ENCODE measurements around the gene SMIM12.

Gene SMIM12

DNA sequence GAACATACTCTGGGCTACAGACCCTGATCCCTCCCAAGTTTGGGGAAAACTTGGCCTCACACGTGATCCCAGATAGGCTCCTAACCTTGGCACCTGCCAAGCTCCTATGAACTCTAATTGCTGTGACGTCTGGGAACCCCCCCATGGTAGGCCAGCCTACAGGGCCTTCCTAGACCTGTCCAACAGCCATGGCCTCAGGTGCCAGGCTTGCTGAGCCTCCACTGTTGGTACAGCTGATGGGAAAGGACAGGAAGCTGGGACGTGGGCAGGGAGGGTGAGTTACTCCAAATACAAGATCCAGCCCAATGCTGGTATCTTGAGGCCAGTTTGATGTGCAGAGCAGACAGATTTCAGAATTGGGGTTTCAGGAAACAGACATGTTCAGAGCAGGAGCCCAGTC lies 19.1 kb downstream of the SMIM12 start:
- Histone ChIP-seq H4K20me1 (ENCODE audit: insufficient read depth, low read length) (no peaks in the 10 kb centered on the region), H3K79me2 (ENCODE audit: insufficient read depth, low read length) (no peaks in the 10 kb centered on the region), H2AFZ (ENCODE audit: low read length) (no peak overlapping the region), H3K27ac (ENCODE audit: low read depth, low read length, poor library complexity, severe bottlenecking) (no peak overlapping the region), H3F3A (ENCODE audit: insufficient read depth, low read length) (no peaks in the 10 kb centered on the region), H3K27me3 (ENCODE audit: insufficient read depth, low read length) (no peaks in the 10 kb centered on the region), H3K9me2 (ENCODE audit: low read depth, low read length) (no peaks in the 10 kb centered on the region), H3K4me3 (ENCODE audit: low read depth, low read length, poor library complexity, severe bottlenecking) (no peak overlapping the region), H3K36me3 (ENCODE audit: insufficient read depth, low read length) (no peaks in the 10 kb centered on the region), H3K9me3 (ENCODE audit: low read length) (no peaks in the 10 kb centered on the region), H3K4me2 (ENCODE audit: low read length) (no peak overlapping the region), H3K9ac (ENCODE audit: low read length) (no peak overlapping the region), H3K4me1 (ENCODE audit: insufficient read depth, low read length, severe bottlenecking) (no peaks in the 10 kb centered on the region)
- TF ChIP-seq EZH2 (IDR thresholded peaks at IDR 0.05; ENCODE audit: borderline replicate concordance, low read length): no peak

GRCh38 chr1:34839526-34840305 lies 19.8 kb downstream of the SMIM12 start:
- Histone ChIP-seq H3K79me2 (ENCODE audit: insufficient read depth, low read length) (no peaks in the 10 kb centered on the region), H3K4me3 (ENCODE audit: low read depth, low read length, poor library complexity, severe bottlenecking) (no peak overlapping the region), H3K9me3 (ENCODE audit: low read length) (no peaks in the 10 kb centered on the region), H3K4me2 (ENCODE audit: low read length) (no peak overlapping the region), H3K27me3 (ENCODE audit: insufficient read depth, low read length) (no peaks in the 10 kb centered on the region), H3F3A (ENCODE audit: insufficient read depth, low read length) (no peaks in the 10 kb centered on the region), H2AFZ (ENCODE audit: low read length) (no peak overlapping the region), H3K27ac (ENCODE audit: low read depth, low read length, poor library complexity, severe bottlenecking) (no peak overlapping the region), H3K9me2 (ENCODE audit: low read depth, low read length) (no peaks in the 10 kb centered on the region), H3K4me1 (ENCODE audit: insufficient read depth, low read length, severe bottlenecking) (no peaks in the 10 kb centered on the region), H4K20me1 (ENCODE audit: insufficient read depth, low read length) (no peaks in the 10 kb centered on the region), H3K36me3 (ENCODE audit: insufficient read depth, low read length) (no peaks in the 10 kb centered on the region), H3K9ac (ENCODE audit: low read length) (no peak overlapping the region)
- no peak for TF ChIP-seq CTCF (IDR thresholded peaks at IDR 0.05; ENCODE audit: low read length)
- no peak for TF ChIP-seq EZH2 (IDR thresholded peaks at IDR 0.05; ENCODE audit: borderline replicate concordance, low read length)

- no peaks in the 10 kb centered on the region for H3K4me1 ChIP-seq (ENCODE audit: insufficient read depth, low read length, severe bottlenecking)
- no peaks in the 10 kb centered on the region for H4K20me1 ChIP-seq (ENCODE audit: insufficient read depth, low read length)
- H2AFZ ChIP-seq (ENCODE audit: low read length): no peak overlapping the region
- no peaks in the 10 kb centered on the region for H3K36me3 ChIP-seq (ENCODE audit: insufficient read depth, low read length)
- H3K9me3 ChIP-seq (ENCODE audit: low read length): no peaks in the 10 kb centered on the region
- no peaks in the 10 kb centered on the region for H3K79me2 ChIP-seq (ENCODE audit: insufficient read depth, low read length)
- no peaks in the 10 kb centered on the region for H3K9me2 ChIP-seq (ENCODE audit: low read depth, low read length)
- TF ChIP-seq CTCF (IDR thresholded peaks at IDR 0.05; ENCODE audit: low read length) (no peak), EZH2 (IDR thresholded peaks at IDR 0.05; ENCODE audit: borderline replicate concordance, low read length) (no peak)
- no peaks in the 10 kb centered on the region for H3F3A ChIP-seq (ENCODE audit: insufficient read depth, low read length)
- no peaks in the 10 kb centered on the region for H3K27me3 ChIP-seq (ENCODE audit: insufficient read depth, low read length)
- no peak overlapping the region for H3K4me2 ChIP-seq (ENCODE audit: low read length)
- H3K27ac ChIP-seq (ENCODE audit: low read depth, low read length, poor library complexity, severe bottlenecking): no peak overlapping the region
- H3K9ac ChIP-seq (ENCODE audit: low read length): no peak overlapping the region
- no peak overlapping the region for H3K4me3 ChIP-seq (ENCODE audit: low read depth, low read length, poor library complexity, severe bottlenecking)
Observed at GRCh38 chr1:34833711-34834110, 25.8 kb downstream of the SMIM12 start.
